ENCODE data around the gene UGT2A3. TPM values are rescaled to one million over a fixed set of nuclear protein-coding genes. Genes with fewer than 3 reads are reported as not detected.
A peak's percentile ranks its signal among the peaks of the same experiment; 100 is the strongest.

The UGT2A3 gene
- total RNA-seq, 1 donor from 2014 or later: not detected

GRCh38 chr4:68909385-68909784, 42.2 kb downstream of the UGT2A3 start:
- Histone ChIP-seq H3K27ac (no peak overlapping the region), H3K4me1 (peaks cover 10% of the 10 kb centered on the region), H3K36me3 (no peaks in the 10 kb centered on the region), H3K9me3 (no peaks in the 10 kb centered on the region), H3K27me3 (ENCODE audit: low read depth) (no peaks in the 10 kb centered on the region), H3K4me3 (no peak overlapping the region)
- TF ChIP-seq, protein P1, sequence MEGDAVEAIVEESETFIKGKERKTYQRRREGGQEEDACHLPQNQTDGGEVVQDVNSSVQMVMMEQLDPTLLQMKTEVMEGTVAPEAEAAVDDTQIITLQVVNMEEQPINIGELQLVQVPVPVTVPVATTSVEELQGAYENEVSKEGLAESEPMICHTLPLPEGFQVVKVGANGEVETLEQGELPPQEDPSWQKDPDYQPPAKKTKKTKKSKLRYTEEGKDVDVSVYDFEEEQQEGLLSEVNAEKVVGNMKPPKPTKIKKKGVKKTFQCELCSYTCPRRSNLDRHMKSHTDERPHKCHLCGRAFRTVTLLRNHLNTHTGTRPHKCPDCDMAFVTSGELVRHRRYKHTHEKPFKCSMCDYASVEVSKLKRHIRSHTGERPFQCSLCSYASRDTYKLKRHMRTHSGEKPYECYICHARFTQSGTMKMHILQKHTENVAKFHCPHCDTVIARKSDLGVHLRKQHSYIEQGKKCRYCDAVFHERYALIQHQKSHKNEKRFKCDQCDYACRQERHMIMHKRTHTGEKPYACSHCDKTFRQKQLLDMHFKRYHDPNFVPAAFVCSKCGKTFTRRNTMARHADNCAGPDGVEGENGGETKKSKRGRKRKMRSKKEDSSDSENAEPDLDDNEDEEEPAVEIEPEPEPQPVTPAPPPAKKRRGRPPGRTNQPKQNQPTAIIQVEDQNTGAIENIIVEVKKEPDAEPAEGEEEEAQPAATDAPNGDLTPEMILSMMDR (IDR thresholded peaks at IDR 0.05): no peak
- DNase-seq (no peak), ATAC-seq (no peak)
- intact Hi-C loops (cut with DNase I): no loop called here

GRCh38 chr4:68907788-68908700, 43.6 kb downstream of the UGT2A3 start:
- no peak for ATAC-seq
- no peak overlapping the region for H3K4me3 ChIP-seq
- peaks cover 10% of the 10 kb centered on the region for H3K4me1 ChIP-seq
- H3K27ac ChIP-seq: no peak overlapping the region
- TF ChIP-seq, protein P1 (IDR thresholded peaks at IDR 0.05): no peak
- no peak for DNase-seq
- no peaks in the 10 kb centered on the region for H3K36me3 ChIP-seq
- no peaks in the 10 kb centered on the region for H3K9me3 ChIP-seq
- intact Hi-C loops (cut with DNase I): no loop called here
- H3K27me3 ChIP-seq (ENCODE audit: low read depth): no peaks in the 10 kb centered on the region

- peaks cover 10% of the 10 kb centered on the region for H3K4me1 ChIP-seq
- DNase-seq (no peak), ATAC-seq (no peak)
- intact Hi-C loops (cut with DNase I): no loop called here
- no peak overlapping the region for H3K4me3 ChIP-seq
- TF ChIP-seq, protein P1 (IDR thresholded peaks at IDR 0.05): no peak
- no peaks in the 10 kb centered on the region for H3K36me3 ChIP-seq
- H3K9me3 ChIP-seq: no peaks in the 10 kb centered on the region
- H3K27ac ChIP-seq: no peak overlapping the region
- no peaks in the 10 kb centered on the region for H3K27me3 ChIP-seq (ENCODE audit: low read depth)
These were observed 44.4 kb downstream of the UGT2A3 start for GRCh38 chr4:68907245-68907644.

- Histone ChIP-seq H3K27me3 (ENCODE audit: low read depth) (no peaks in the 10 kb centered on the region), H3K4me3 (peak overlapping the region; percentile 22), H3K36me3 (no peaks in the 10 kb centered on the region), H3K9me3 (no peaks in the 10 kb centered on the region), H3K27ac (no peak overlapping the region), H3K4me1 (peaks cover 10% of the 10 kb centered on the region)
- intact Hi-C loops (cut with DNase I): no loop called here
- ATAC-seq (peak in 1 of 2 donors; percentile 2), DNase-seq (no peak)
- TF ChIP-seq, protein P1 (IDR thresholded peaks at IDR 0.05): no peak
These were observed 44.8 kb downstream of the UGT2A3 start for GRCh38 chr4:68906780-68907137.

DNA sequence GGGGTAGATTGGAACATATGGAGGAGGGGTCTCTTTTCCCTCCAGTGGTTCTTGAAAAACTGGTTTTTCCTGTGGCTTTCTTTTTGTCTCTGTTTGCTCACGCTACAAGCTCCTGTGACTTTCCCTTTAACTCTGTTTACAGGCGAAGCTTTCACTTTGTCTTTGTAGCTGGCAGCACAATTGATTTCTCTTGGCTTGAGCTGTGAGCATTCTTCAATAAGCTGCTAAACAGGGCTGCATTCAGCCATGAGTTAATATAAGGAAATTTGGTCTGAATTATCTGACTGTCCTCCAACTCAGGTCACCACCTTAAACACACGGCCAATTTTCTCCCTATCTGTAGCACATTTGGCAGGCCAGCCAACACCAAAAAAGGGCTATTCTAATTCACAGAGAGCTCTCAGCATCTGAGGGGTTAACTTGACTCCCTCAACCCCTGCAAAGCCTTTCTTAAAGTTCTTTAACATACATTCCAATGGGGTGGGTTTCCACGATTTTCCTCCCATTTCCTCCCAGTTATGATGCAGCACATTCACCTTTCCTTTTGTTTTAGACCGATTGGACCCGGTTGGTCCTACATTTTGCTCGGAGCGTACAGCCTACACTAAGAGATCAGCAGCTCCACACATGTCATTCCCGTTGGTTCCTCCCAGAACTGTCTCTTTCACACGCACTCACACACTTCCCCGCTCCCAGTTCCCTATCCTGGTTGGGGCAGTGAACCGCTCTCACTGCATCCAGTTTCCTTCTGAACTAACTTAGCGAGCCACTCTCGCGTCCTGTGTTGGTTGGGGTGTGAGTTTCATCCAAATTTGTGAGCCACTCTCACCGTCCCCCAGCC, 45.4 kb downstream of the UGT2A3 start:
- peak; percentile 64 to 75 for ATAC-seq
- Histone ChIP-seq H3K4me1 (peaks cover 10% of the 10 kb centered on the region), H3K9me3 (no peaks in the 10 kb centered on the region), H3K27me3 (ENCODE audit: low read depth) (no peaks in the 10 kb centered on the region), H3K4me3 (peak overlapping the region; percentile 22), H3K27ac (peak overlapping the region; percentile 49), H3K36me3 (no peaks in the 10 kb centered on the region)
- no peak for DNase-seq
- intact Hi-C loops (cut with DNase I): no loop called here
- TF ChIP-seq, protein P1 (IDR thresholded peaks at IDR 0.05): no peak
